ENCODE results near the gene CD2. TPM values are rescaled to one million over a fixed set of nuclear protein-coding genes. Genes with fewer than 3 reads are reported as not detected.

CD2 gene
- total and polyA plus RNA-seq, 11 donors = 0.33 to 9.7 (median 0.61) TPM; not detected in 3

DNA sequence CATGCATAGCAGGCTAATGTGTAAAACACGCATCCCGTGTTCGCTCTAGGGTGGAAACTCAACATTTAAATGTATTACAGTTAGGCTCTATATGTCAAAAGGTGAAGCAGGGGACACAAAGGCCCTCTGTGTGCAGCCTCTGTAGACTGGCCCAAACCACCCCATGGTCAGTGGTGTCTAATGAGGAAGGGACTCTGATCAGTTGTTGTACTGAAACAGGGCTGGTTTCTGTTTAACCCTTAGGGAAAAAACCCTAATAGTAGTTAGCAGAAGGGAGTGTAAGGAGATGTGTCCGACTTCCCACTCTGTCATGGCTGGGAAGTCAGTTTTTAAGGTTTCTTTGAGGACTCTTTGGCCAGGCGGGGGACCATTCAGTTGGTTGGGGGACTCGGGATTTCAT, 21.5 kb upstream of the CD2 start:
- no peak overlapping the region for H3K4me3 ChIP-seq
- no peak overlapping the region for H3K27ac ChIP-seq
- intact Hi-C loops (cut with DNase I) = no loop called here
- DNase-seq (no peak), ATAC-seq (no peak)
- H3K9me3 ChIP-seq = no peaks in the 10 kb centered on the region
- TF ChIP-seq, protein P1, sequence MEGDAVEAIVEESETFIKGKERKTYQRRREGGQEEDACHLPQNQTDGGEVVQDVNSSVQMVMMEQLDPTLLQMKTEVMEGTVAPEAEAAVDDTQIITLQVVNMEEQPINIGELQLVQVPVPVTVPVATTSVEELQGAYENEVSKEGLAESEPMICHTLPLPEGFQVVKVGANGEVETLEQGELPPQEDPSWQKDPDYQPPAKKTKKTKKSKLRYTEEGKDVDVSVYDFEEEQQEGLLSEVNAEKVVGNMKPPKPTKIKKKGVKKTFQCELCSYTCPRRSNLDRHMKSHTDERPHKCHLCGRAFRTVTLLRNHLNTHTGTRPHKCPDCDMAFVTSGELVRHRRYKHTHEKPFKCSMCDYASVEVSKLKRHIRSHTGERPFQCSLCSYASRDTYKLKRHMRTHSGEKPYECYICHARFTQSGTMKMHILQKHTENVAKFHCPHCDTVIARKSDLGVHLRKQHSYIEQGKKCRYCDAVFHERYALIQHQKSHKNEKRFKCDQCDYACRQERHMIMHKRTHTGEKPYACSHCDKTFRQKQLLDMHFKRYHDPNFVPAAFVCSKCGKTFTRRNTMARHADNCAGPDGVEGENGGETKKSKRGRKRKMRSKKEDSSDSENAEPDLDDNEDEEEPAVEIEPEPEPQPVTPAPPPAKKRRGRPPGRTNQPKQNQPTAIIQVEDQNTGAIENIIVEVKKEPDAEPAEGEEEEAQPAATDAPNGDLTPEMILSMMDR (IDR thresholded peaks at IDR 0.05) = no peak
- no peak for TF ChIP-seq POLR2A (IDR thresholded peaks at IDR 0.05)
- H3K27me3 ChIP-seq = no peaks in the 10 kb centered on the region
- H3K36me3 ChIP-seq = no peaks in the 10 kb centered on the region
- WGBS, 4 donors = 91 to 96% (median 94%) methylated on average over 6 of the region's 6 CpGs
- peaks cover 0 to 3% (median 0%) of the 10 kb centered on the region in 12 donors for H3K4me1 ChIP-seq

DNA sequence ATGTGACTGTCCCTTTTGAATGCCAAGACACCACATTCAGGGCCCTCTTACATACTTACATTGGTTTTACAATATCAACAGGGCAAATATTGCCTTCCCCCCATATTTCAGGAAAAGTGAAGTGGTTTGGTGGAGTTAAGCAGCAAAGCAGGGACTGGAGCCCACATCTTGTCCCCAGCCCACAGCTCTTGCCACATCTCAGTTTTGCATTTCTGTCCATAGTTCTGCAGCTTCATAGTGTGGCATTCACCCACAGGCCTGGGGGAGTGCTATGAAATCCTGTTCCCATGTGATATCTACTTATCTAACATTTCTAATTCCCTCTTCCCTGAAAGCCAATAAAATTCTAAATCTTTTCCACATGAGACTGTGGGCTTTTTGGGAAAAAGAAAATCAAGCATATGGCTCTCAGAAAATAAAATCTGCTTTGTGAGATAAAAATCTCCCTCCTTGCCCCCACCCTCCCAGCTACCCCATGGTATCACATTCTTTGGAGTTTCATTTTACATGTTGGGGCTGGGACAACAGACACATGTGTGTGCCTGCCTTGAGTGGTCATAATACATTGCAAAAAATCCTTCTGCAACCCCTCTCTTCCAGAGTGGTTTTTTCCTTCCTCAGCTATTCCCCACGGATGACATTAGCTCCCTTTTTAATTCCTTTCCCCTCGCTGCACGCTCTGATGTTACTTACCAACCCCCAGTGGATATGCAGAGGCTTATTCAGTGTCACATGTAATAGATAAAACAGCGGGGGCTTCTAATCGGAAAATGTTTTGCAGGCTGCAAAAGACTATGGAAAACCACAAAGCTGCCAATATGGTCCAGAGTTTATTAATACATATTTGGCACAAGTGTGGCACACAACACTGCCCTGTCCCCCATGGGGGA, 20.5 kb upstream of the CD2 start:
- Histone ChIP-seq H3K27ac (no peak overlapping the region), H3K9me3 (no peaks in the 10 kb centered on the region), H3K27me3 (no peaks in the 10 kb centered on the region), H3K36me3 (no peaks in the 10 kb centered on the region), H3K4me1 (peaks cover 0 to 13% (median 0%) of the 10 kb centered on the region in 12 donors), H3K4me3 (no peak overlapping the region)
- ATAC-seq (no peak), DNase-seq (no peak)
- intact Hi-C loops (cut with DNase I) = no loop called here
- 59 to 73% (median 69%) methylated on average over 5 of the region's 5 CpGs for WGBS, 4 donors
- no peak for TF ChIP-seq POLR2A (IDR thresholded peaks at IDR 0.05)
- TF ChIP-seq, protein P1 (IDR thresholded peaks at IDR 0.05) = no peak

DNA sequence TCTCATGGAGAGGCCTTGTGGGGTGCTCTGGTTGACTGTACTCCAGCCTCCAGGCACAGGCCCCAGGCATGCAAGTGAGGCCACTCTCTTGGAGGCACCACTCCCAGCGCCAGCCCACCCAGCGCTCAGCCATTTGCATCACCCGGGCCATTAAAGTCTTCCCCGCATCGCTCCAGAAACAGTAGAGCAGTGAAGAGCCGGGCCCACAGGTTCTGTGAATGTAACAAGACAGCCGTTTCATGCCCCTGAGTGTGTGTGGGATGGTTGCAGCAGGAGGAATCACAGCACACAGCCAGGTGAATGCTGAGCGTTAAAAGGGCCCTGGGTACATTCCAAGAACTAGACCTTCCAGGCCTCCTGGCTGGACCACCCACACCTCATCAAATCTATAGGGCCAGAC, 19.0 kb upstream of the CD2 start:
- intact Hi-C loops (cut with DNase I) = loop anchor here in 3 of 10 donors (5.0 kb wide), 2 partner anchors 317 to 322 kb away; no protein-coding TSS in a partner anchor
- H3K4me3 ChIP-seq = no peak overlapping the region
- ATAC-seq = no peak
- DNase-seq = no peak
- WGBS, 4 donors = 83 to 94% (median 88%) methylated on average over 8 of the region's 8 CpGs
- no peaks in the 10 kb centered on the region for H3K9me3 ChIP-seq
- peaks cover 0 to 26% (median 0%) of the 10 kb centered on the region in 12 donors for H3K4me1 ChIP-seq
- H3K36me3 ChIP-seq = no peaks in the 10 kb centered on the region
- H3K27me3 ChIP-seq = no peaks in the 10 kb centered on the region
- TF ChIP-seq, protein P1 (IDR thresholded peaks at IDR 0.05) = no peak
- TF ChIP-seq POLR2A (IDR thresholded peaks at IDR 0.05) = no peak
- no peak overlapping the region for H3K27ac ChIP-seq
